Mesothelial cell of epicardium (in vitro differentiated cells): ENCODE results near the gene ATL3. TPM values are rescaled to one million over a fixed set of nuclear protein-coding genes. Genes with fewer than 3 reads are reported as not detected.
"Not testable (repeated sequence)": the region's sequence is repeated elsewhere in the genome, so short reads cannot be mapped to it uniquely, and the experiment has no call there.

ENCODE experiments used
- DNase-seq, 2 experiments: peaks; one replicate each; pipeline ENCODE4 v3.0.0; 2021; ENCODE audit warnings: low spot score in 2 of 2; ENCODE audit not compliant: unreplicated experiment in 2 of 2
- H3K27ac Mint-ChIP-seq: 2 replicates; pipeline ENCODE4 v1.8.0; 2021; ENCODE audit warnings: mixed read lengths
- H3K27me3 Mint-ChIP-seq: 2 replicates; pipeline ENCODE4 v1.8.0; 2021; ENCODE audit warnings: low read depth, mixed read lengths
- H3K36me3 Mint-ChIP-seq: 2 replicates; pipeline ENCODE4 v1.8.0; 2021; ENCODE audit warnings: mixed read lengths
- H3K4me1 Mint-ChIP-seq: 2 replicates; pipeline ENCODE4 v1.8.0; 2021; ENCODE audit warnings: mixed read lengths
- H3K4me3 Mint-ChIP-seq: 2 replicates; pipeline ENCODE4 v1.8.0; 2021; ENCODE audit warnings: mild to moderate bottlenecking, moderate library complexity, mixed read lengths
- H3K9me3 Mint-ChIP-seq: 2 replicates; pipeline ENCODE4 v1.8.0; 2021; ENCODE audit warnings: mixed read lengths
- total RNA-seq: library from RNA; stranded (reverse); gene quantifications from 3 replicates; pipeline ENCODE4 v1.2.1, GENCODE V29; 2021
- TF ChIP-seq, protein P1 (sequence below): fragments of 200-600 bp; sonication (generic); IDR thresholded peaks from one replicate; pipeline ENCODE4 v1.5.0; 2021; ENCODE audit warnings: antibody characterized with exemption; ENCODE audit not compliant: unreplicated experiment

The ATL3 gene
- total RNA-seq, 1 donor from 2014 or later, result 20.0 TPM

- H3K4me1 Mint-ChIP-seq, result no peaks in the 10 kb centered on the region
- H3K36me3 Mint-ChIP-seq, result no peaks in the 10 kb centered on the region
- no peak for DNase-seq
- no peak overlapping the region for H3K27ac Mint-ChIP-seq
- TF ChIP-seq, protein P1, sequence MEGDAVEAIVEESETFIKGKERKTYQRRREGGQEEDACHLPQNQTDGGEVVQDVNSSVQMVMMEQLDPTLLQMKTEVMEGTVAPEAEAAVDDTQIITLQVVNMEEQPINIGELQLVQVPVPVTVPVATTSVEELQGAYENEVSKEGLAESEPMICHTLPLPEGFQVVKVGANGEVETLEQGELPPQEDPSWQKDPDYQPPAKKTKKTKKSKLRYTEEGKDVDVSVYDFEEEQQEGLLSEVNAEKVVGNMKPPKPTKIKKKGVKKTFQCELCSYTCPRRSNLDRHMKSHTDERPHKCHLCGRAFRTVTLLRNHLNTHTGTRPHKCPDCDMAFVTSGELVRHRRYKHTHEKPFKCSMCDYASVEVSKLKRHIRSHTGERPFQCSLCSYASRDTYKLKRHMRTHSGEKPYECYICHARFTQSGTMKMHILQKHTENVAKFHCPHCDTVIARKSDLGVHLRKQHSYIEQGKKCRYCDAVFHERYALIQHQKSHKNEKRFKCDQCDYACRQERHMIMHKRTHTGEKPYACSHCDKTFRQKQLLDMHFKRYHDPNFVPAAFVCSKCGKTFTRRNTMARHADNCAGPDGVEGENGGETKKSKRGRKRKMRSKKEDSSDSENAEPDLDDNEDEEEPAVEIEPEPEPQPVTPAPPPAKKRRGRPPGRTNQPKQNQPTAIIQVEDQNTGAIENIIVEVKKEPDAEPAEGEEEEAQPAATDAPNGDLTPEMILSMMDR, result no peak
- no peaks in the 10 kb centered on the region for H3K27me3 Mint-ChIP-seq
- no peak overlapping the region for H3K4me3 Mint-ChIP-seq
- H3K9me3 Mint-ChIP-seq, result no peaks in the 10 kb centered on the region
These were observed 82.2 kb downstream of the ATL3 start for GRCh38 chr11:63589000-63589399.

DNA sequence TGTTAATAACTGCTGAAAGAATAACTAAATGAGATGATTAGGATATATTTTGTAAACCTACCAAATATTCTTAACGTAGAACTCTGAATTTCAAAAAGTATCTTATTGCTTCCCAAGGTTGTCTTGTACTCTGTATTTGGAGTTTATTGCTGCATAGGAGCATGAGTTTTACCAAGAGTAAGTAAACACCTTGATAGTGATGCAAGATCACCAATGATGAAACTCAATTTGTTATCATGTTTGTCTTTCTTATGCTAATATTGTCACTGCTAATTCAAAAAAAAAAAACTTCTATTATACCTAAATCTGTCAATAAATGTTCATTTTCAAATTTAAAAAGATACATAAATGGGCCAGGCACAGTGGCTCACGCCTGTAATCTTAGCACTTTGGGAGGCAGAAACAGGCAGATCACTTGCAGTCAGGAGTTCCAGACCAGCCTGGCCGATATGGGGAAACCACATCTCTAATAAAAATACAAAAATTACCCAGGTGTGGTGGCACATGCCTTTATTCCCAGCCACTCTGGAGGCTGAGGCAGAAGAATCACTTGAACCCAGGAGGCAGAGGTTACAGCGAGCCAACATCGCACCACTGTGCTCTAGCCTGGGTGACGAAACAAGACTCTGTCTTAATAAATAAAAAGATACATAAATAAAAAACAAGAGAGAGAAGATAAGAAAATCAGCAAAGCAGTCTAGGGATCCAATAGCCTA is 84.6 kb downstream of the ATL3 start:
- peaks cover 10% of the 10 kb centered on the region for H3K36me3 Mint-ChIP-seq
- H3K4me3 Mint-ChIP-seq, result no peak overlapping the region
- no peaks in the 10 kb centered on the region for H3K4me1 Mint-ChIP-seq
- TF ChIP-seq, protein P1, result no peak
- no peak for DNase-seq
- no peak overlapping the region for H3K27ac Mint-ChIP-seq
- H3K27me3 Mint-ChIP-seq, result no peaks in the 10 kb centered on the region
- H3K9me3 Mint-ChIP-seq, result peaks cover 11% of the 10 kb centered on the region

GRCh38 chr11:63583357-63583677 is 87.9 kb downstream of the ATL3 start:
- no peaks in the 10 kb centered on the region for H3K4me1 Mint-ChIP-seq
- no peak overlapping the region for H3K27ac Mint-ChIP-seq
- TF ChIP-seq, protein P1, result no peak
- H3K4me3 Mint-ChIP-seq, result no peak overlapping the region
- H3K9me3 Mint-ChIP-seq, result peaks cover 20% of the 10 kb centered on the region
- no peaks in the 10 kb centered on the region for H3K27me3 Mint-ChIP-seq
- peaks cover 17% of the 10 kb centered on the region for H3K36me3 Mint-ChIP-seq
- DNase-seq, result no peak

DNA sequence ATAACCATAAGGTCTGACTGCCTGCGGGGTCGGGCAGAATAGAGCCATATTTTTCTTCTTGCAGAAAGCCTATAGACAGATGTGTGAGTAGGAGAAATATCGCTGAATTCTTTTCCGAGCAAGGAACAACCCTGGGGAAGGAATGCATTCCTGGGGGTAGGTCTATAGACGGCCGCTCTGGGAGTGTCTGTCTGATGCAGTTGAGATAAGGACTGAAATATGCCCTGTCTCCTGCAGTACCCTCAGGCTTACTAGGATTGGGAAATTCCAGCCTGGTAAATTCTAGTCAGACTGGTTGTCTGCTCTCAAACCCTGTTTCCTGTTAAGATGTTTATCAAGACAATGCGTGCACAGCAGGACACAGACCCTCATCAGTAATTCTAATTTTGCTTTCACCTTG is 90.0 kb downstream of the ATL3 start:
- peaks cover 17% of the 10 kb centered on the region for H3K36me3 Mint-ChIP-seq
- not testable (repeated sequence) for H3K4me3 Mint-ChIP-seq, H3K27ac Mint-ChIP-seq

GRCh38 chr11:63578882-63579281 is 92.3 kb downstream of the ATL3 start:
- not testable (repeated sequence) for H3K4me1 Mint-ChIP-seq, DNase-seq, H3K27me3 Mint-ChIP-seq, H3K4me3 Mint-ChIP-seq, H3K27ac Mint-ChIP-seq
- peaks cover 17% of the 10 kb centered on the region for H3K36me3 Mint-ChIP-seq
- peaks cover 23% of the 10 kb centered on the region for H3K9me3 Mint-ChIP-seq

More for the DNA sequence above, 90.0 kb downstream of the ATL3 start:
- not testable (repeated sequence) for H3K27me3 Mint-ChIP-seq, DNase-seq, H3K4me1 Mint-ChIP-seq
- peaks cover 23% of the 10 kb centered on the region for H3K9me3 Mint-ChIP-seq

GRCh38 chr11:63574856-63575602 is 96.1 kb downstream of the ATL3 start:
- Mint-ChIP-seq H3K27ac (peak overlapping the region; percentile 77), H3K4me1 (peaks cover 3% of the 10 kb centered on the region), H3K36me3 (peaks cover 2% of the 10 kb centered on the region), H3K9me3 (peaks cover 3% of the 10 kb centered on the region), H3K27me3 (no peaks in the 10 kb centered on the region), H3K4me3 (peak overlapping the region; percentile 22)
- DNase-seq, result no peak
- TF ChIP-seq, protein P1, result no peak

Other genes with a start within 250 kb of the ATL3 start
- gene PLAAT5, start 180.2 kb downstream of the ATL3 start, total RNA-seq, result 1.9 to 2.2 TPM (median 1.9 TPM) in 3 replicates
- gene LGALS12, start 165.3 kb downstream of the ATL3 start, total RNA-seq, result 0.58 to 0.89 TPM (median 0.79 TPM) in 3 replicates
- gene PLAAT4, start 134.6 kb downstream of the ATL3 start, total RNA-seq, result 1.2 to 1.9 TPM (median 1.7 TPM) in 3 replicates
- not detected in 3 replicates for gene PLAAT2, start 108.0 kb downstream of the ATL3 start, total RNA-seq
- gene PLAAT3, start 56.9 kb downstream of the ATL3 start, total RNA-seq, result 0.89 to 1.6 TPM (median 1.5 TPM) in 3 replicates
- 92.4 to 93.5 TPM (median 93.2 TPM) in 3 replicates for gene RTN3, start 10.1 kb upstream of the ATL3 start, total RNA-seq
- 56.8 to 62.1 TPM (median 58.5 TPM) in 3 replicates for gene ZFTA, start 97.4 kb upstream of the ATL3 start, total RNA-seq
- gene SPINDOC, start 142.1 kb upstream of the ATL3 start, total RNA-seq, result 55.5 to 63.7 TPM (median 60.1 TPM) in 3 replicates
- gene MARK2, start 167.7 kb upstream of the ATL3 start, total RNA-seq, result 48.8 to 51.5 TPM (median 51.2 TPM) in 3 replicates
- 28.6 to 33.7 TPM (median 30.6 TPM) in 3 replicates for gene RCOR2, start 245.8 kb upstream of the ATL3 start, total RNA-seq